Uterus (tissue), 4 donors: ENCODE results near the gene POLR2H. TPM values are rescaled to one million over a fixed set of nuclear protein-coding genes. Genes with fewer than 3 reads are reported as not detected.

Source experiments
- DNase-seq, 2 donors: peaks; one replicate each; pipeline ENCODE4 v3.0.0-alpha.2; 2019 to 2020
- H3K27ac ChIP-seq, 2 donors: fragments of 200-600 bp; sonication (generic); 1 replicate in 1 of 2; 2 replicates in 1 of 2; pipeline ENCODE4 v1.5.1; 2016 to 2018
- H3K27me3 ChIP-seq, 2 donors: fragments of 200-600 bp; sonication (generic); one replicate each; pipeline ENCODE4 v1.5.1; 2018 to 2019; ENCODE audit warnings: control low read depth in 1 of 2
- H3K36me3 ChIP-seq, 2 donors: fragments of 200-600 bp; sonication (generic); one replicate each; pipeline ENCODE4 v1.5.1; 2019; ENCODE audit warnings: control low read depth in 1 of 2
- H3K4me1 ChIP-seq, 2 donors: fragments of 200-600 bp; sonication (generic); one replicate each; pipeline ENCODE4 v1.5.1; 2018 to 2019; ENCODE audit warnings: control low read depth in 1 of 2
- H3K4me3 ChIP-seq, 2 donors: fragments of 200-600 bp; sonication (generic); 1 replicate in 1 of 2; 2 replicates in 1 of 2; pipeline ENCODE4 v1.5.1; 2018 to 2019; ENCODE audit warnings: mild to moderate bottlenecking in 1 of 2
- H3K9me3 ChIP-seq, 2 donors: fragments of 200-600 bp; sonication (generic); one replicate each; pipeline ENCODE4 v1.5.1; 2019; ENCODE audit warnings: control low read depth in 1 of 2
- POLR2A ChIP-seq, 2 donors: fragments of 450-650 bp; IDR thresholded peaks; one replicate each; pipeline ENCODE4 v1.6.1; 2016; ENCODE audit warnings: antibody characterized with exemption in 2 of 2, mild to moderate bottlenecking in 1 of 2, moderate library complexity in 1 of 2
- intact Hi-C: fragments of 100-400 bp; cut with DNase I; formaldehyde crosslinking; loops from one replicate; pipeline ENCODE4 v1.15.1; 2023; ENCODE audit warnings: low total_unique reads
- total RNA-seq, 4 donors: library from RNA; depleted of rRNA in 3 of 4; stranded (reverse); fragments of >200 nt in 3 of 4; gene quantifications; one replicate each; pipeline versions ENCODE4 v1.1.0 to v1.2.4, GENCODE V29; 2014 to 2023
- TF ChIP-seq, protein P1 (sequence below), 4 experiments: fragments of 200-600 bp in 2 of 4; fragments of 450-650 bp in 2 of 4; sonication (generic) in 2 of 4; IDR thresholded peaks; one replicate each; pipeline ENCODE4 v1.5.1; 2016 to 2019; ENCODE audit warnings: antibody characterized with exemption in 4 of 4, mild to moderate bottlenecking in 2 of 4, moderate library complexity in 1 of 4
- donor health status: DM: yes; HTN: yes; CAD: no.

The POLR2H gene
- total RNA-seq, 4 donors from 2014 or later = 52.8 to 103 (median 82.7) TPM

DNA sequence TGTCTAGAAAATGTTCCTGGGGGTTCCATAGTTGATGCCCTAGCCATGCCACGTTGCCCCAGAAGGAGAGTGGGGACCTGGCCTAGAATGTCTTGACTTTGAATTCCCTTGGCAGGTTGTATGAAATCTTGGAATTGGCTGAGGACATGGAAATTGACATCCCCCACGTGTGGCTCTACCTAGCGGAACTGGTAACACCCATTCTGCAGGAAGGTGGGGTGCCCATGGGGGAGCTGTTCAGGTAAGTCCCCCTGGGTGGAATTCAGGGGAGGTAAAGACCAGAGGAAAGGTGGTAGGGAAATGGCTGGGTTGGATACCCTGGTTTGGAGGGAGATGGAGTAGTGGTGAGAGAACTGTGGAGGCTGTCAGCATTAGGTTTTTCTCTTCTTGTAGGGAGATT lies 33.0 kb upstream of the POLR2H start:
- H3K27ac ChIP-seq = no peak overlapping the region
- TF ChIP-seq, protein P1, sequence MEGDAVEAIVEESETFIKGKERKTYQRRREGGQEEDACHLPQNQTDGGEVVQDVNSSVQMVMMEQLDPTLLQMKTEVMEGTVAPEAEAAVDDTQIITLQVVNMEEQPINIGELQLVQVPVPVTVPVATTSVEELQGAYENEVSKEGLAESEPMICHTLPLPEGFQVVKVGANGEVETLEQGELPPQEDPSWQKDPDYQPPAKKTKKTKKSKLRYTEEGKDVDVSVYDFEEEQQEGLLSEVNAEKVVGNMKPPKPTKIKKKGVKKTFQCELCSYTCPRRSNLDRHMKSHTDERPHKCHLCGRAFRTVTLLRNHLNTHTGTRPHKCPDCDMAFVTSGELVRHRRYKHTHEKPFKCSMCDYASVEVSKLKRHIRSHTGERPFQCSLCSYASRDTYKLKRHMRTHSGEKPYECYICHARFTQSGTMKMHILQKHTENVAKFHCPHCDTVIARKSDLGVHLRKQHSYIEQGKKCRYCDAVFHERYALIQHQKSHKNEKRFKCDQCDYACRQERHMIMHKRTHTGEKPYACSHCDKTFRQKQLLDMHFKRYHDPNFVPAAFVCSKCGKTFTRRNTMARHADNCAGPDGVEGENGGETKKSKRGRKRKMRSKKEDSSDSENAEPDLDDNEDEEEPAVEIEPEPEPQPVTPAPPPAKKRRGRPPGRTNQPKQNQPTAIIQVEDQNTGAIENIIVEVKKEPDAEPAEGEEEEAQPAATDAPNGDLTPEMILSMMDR (IDR thresholded peaks at IDR 0.05) = no peak
- TF ChIP-seq POLR2A (IDR thresholded peaks at IDR 0.05) = no peak

DNA sequence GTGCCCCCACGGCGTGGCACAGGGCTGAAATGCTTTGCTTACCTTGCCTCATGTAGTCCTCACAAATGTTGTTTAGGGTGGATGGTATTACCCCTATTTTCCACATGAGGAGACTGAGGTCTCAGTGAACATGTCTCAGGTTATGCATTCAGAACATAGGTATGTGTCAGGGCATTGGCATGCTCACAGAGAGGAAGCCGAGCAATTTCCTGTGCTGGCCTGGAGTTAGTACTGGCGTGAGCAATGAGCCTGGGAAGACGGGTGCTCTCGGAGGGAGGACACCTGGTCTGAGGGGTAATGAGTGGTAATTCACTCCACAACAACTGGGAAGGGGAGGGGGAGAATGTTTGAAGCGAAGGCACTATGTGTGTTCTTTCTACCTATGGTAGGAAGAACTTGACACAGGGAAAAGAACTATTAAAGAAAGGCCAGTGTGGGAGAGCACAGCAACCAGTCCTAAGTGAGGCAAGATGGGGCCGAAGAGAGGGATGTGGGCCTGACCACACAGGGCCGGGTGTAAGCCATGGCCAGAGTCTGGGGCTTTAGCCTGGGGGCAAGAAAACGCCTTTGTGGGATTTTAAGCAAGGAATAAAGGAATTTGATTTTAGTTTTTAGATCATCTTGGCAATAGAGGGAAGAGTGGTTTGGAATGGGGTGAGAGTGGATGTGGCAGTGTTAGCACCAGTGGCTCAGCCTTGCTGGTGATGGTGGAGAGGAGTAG lies 29.0 kb upstream of the POLR2H start:
- Histone ChIP-seq H3K4me3 (no peak overlapping the region), H3K27ac (peak overlapping the region in 1 of 2 donors; percentile 51), H3K36me3 (no peaks in the 10 kb centered on the region), H3K9me3 (no peaks in the 10 kb centered on the region), H3K27me3 (no peaks in the 10 kb centered on the region), H3K4me1 (no peaks in the 10 kb centered on the region)
- TF ChIP-seq, protein P1 (IDR thresholded peaks at IDR 0.05) = no peak
- TF ChIP-seq POLR2A (IDR thresholded peaks at IDR 0.05) = no peak
- intact Hi-C loops = no loop called here
- DNase-seq = no peak

More for the DNA sequence above, 33.0 kb upstream of the POLR2H start:
- Histone ChIP-seq H3K4me3 (no peak overlapping the region), H3K27me3 (no peaks in the 10 kb centered on the region), H3K36me3 (no peaks in the 10 kb centered on the region), H3K4me1 (no peaks in the 10 kb centered on the region), H3K9me3 (no peaks in the 10 kb centered on the region)
- DNase-seq = no peak
- intact Hi-C loops = no loop called here

DNA sequence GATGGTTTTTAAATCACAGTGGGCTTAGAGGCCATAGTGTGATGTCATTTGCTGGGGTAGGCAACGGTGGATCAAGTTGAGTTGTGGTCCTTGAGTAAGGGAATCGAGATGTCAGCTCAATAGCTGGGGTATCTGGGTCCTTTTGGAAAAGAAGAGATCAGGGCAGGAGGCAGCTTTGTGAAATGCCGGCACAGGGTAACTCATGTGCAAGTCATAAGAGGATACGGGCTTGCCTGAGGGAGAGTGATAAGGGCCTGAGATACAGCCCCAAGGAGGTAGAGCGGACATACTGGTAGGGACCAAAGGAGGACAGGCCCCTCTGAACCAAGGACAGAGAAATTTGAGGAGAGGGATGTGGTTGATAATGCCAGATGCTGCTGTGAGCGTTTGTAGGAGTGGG lies 28.3 kb upstream of the POLR2H start:
- Histone ChIP-seq H3K4me3 (no peak overlapping the region), H3K9me3 (no peaks in the 10 kb centered on the region), H3K36me3 (no peaks in the 10 kb centered on the region), H3K4me1 (peaks cover 3 to 6% of the 10 kb centered on the region in 2 donors), H3K27ac (peak overlapping the region in 1 of 2 donors; percentile 51), H3K27me3 (no peaks in the 10 kb centered on the region)
- no peak for TF ChIP-seq POLR2A (IDR thresholded peaks at IDR 0.05)
- TF ChIP-seq, protein P1 (IDR thresholded peaks at IDR 0.05) = no peak
- DNase-seq = no peak
- intact Hi-C loops = no loop called here

DNA sequence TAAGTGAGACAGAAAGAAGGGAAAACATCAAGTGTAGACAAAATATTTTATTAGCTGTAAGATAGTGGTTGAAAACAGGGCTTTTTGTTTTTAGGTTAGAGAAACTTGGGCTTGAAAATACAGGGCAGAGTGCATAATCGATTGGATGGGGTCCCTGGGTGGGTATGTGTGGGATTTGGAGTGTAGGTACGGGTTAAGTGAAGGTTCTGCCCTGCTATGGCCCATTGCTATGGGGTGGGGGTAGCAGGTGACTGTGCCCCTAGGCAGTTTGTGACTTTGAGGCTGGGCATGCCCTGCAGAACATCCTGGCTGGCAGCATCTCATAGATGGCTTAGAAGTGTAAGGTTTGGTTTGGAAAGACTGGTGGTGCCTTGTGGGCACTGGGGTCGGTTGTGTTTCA lies 27.8 kb upstream of the POLR2H start:
- Histone ChIP-seq H3K27ac (no peak overlapping the region), H3K4me3 (no peak overlapping the region), H3K36me3 (no peaks in the 10 kb centered on the region), H3K4me1 (peaks cover 6% of the 10 kb centered on the region in 2 donors), H3K27me3 (no peaks in the 10 kb centered on the region), H3K9me3 (no peaks in the 10 kb centered on the region)
- intact Hi-C loops = no loop called here
- DNase-seq = no peak
- TF ChIP-seq, protein P1 (IDR thresholded peaks at IDR 0.05) = no peak
- TF ChIP-seq POLR2A (IDR thresholded peaks at IDR 0.05) = no peak

DNA sequence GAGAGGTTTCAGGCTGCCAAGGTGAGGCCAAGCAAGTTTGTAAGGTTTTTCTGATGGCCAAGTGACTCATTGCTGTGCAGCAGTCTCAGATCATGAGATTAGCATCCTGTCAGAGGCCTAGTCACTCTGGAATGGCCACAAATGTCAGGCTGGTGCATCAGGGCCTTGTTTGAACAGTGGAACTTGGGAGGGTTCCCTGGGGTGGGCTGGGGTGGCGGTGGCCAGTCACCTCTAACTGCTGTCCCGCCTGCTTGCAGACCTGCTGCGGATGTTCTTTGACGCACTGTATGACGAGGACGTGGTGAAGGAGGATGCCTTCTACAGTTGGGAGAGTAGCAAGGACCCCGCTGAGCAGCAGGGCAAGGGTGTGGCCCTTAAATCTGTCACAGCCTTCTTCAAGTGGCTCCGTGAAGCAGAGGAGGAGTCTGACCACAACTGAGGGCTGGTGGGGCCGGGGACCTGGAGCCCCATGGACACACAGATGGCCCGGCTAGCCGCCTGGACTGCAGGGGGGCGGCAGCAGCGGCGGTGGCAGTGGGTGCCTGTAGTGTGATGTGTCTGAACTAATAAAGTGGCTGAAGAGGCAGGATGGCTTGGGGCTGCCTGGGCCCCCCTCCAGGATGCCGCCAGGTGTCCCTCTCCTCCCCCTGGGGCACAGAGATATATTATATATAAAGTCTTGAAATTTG lies 26.9 kb upstream of the POLR2H start:
- Histone ChIP-seq H3K4me3 (no peak overlapping the region), H3K36me3 (no peaks in the 10 kb centered on the region), H3K4me1 (peaks cover 6 to 10% of the 10 kb centered on the region in 2 donors), H3K27me3 (no peaks in the 10 kb centered on the region), H3K9me3 (no peaks in the 10 kb centered on the region), H3K27ac (peak overlapping the region; percentile 96 to 100)
- DNase-seq = no peak
- no peak for TF ChIP-seq POLR2A (IDR thresholded peaks at IDR 0.05)
- TF ChIP-seq, protein P1 (IDR thresholded peaks at IDR 0.05) = no peak
- intact Hi-C loops = no loop called here
